HG03432 (cell line): ENCODE results near the gene ALDH3B2.
"Not testable (repeated sequence)": the region's sequence is repeated elsewhere in the genome, so short reads cannot be mapped to it uniquely, and the experiment has no call there.

Experiments used
- ATAC-seq: cut with Tn5 transposase; IDR thresholded peaks from one replicate; pipeline ENCODE4 v1.9.1; 2021; ENCODE audit warnings: mild to moderate bottlenecking, moderate library complexity; ENCODE audit not compliant: unreplicated experiment

ALDH3B2 gene, protein sequence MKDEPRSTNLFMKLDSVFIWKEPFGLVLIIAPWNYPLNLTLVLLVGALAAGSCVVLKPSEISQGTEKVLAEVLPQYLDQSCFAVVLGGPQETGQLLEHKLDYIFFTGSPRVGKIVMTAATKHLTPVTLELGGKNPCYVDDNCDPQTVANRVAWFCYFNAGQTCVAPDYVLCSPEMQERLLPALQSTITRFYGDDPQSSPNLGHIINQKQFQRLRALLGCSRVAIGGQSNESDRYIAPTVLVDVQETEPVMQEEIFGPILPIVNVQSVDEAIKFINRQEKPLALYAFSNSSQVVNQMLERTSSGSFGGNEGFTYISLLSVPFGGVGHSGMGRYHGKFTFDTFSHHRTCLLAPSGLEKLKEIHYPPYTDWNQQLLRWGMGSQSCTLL

GRCh38 chr11:67674442-67674871, at the start of gene ALDH3B2:
ALDH3B2 (minus strand) TSS chr11:67674623; CDS start chr11:67666935, 7,688 bp downstream.
- ATAC-seq = no peak

GRCh38 chr11:67723036-67723435, 48.6 kb upstream of the ALDH3B2 start:
- not testable (repeated sequence) for ATAC-seq

DNA sequence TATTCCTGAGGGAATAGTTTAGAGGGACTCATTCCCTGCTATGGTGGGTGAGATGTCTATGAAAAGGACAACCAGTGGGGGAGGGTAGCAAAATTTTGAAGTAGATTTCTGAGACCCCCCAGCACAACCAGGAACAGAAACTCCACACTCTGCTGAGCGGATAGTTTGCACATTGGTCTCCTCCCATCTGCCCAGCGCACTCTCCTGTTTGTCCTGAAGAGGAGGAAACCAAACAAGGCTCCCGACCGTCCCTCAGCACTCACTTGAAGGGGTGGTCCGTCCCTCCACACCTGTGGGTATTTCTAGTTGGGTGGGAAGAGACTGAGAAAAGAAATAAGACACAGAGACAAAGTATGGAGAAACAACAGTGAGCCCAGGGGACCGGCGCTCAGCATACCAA, 41.8 kb upstream of the ALDH3B2 start:
- ATAC-seq = not testable (repeated sequence)

DNA sequence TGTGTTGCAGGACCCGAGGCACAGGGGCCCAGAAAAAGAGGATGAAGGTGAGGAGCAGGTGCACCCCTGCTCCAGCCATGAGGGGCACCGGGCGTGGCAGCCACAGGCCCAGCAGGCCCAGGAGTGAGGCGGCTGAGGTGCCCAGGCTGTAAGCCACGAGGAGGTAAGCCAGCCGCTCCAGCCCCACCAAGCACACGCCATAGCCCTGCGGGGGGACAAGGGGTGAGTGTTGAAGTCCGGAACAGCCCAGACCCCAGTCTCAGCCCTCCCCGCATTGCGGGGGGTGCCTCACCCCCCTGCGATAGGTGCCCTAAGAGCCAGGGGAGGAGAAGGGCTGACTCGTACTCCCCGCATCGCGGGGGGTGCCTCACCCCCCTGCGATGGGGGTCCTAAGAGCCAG, 41.4 kb upstream of the ALDH3B2 start:
- not testable (repeated sequence) for ATAC-seq

DNA sequence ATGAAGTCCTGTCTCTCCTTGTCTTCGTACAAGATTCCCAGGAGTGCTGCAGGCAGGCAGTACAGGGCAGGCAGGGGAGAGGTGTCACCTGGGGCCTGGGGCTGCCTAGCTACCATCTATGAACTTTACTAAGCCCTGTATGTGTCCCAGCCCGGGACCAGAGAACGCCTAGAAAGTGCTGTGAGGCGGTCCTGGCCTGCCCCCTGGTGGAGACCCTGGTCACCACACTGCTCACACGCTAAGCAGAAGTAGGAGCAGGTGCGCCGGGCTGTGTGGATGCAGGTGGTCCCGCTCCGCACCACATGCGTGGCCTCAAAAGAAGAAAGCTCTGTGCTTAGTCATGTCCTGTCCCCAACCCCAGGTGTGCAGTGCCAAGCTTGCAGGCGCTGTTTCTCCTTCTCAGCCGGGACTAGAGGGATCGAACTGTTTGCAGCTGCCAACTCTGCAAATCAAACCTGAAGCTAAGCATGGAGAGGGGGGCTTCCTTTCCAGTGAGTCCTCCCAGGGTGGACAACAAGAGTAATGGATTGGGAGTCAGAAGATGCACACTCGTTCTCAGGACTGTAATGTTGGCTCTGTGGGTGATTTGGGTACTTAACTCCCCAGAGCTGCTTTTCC, 39.6 kb upstream of the ALDH3B2 start:
- ATAC-seq = not testable (repeated sequence)

DNA sequence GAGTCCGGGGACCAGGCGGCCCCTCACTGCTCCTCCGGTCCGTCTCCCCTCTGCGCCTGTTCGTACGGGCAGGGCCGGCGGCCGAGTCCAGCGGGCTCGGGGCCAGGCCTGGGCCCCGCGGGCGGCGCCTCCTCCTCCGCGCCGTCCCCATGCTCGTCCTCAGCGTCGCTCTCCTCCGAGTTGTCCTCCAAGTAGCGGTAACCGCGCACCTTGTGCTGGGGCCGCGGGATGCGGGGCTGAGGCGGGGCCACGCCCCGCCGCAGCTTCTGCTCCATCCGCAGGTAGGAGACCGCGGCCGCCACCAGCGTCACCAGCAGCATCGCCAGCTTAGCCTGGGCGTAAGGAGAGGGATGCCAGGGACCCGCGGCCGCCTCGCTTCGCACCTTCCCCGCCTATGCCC, 37.3 kb upstream of the ALDH3B2 start:
- not testable (repeated sequence) for ATAC-seq

GRCh38 chr11:67711212-67711611, 36.8 kb upstream of the ALDH3B2 start:
- not testable (repeated sequence) for ATAC-seq

DNA sequence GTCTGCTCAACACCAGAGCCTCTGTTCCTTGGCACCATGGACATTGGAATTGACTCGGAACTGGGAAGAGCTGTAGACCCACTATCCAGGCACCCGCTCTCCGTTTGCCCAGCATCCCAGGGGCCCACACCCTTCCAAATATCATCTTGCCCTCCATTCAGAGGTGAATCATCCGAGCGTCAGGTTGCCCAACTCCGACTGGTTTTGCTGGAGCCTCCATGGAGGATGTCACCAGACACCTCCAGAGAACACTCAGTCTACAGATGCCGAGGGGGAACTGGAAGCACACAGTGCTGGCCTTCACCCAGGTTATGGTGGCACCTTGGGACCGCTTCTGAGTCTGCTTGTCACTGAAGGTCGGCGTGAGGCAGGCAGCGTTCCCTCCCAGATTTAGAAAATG, 35.4 kb upstream of the ALDH3B2 start:
- ATAC-seq = not testable (repeated sequence)

DNA sequence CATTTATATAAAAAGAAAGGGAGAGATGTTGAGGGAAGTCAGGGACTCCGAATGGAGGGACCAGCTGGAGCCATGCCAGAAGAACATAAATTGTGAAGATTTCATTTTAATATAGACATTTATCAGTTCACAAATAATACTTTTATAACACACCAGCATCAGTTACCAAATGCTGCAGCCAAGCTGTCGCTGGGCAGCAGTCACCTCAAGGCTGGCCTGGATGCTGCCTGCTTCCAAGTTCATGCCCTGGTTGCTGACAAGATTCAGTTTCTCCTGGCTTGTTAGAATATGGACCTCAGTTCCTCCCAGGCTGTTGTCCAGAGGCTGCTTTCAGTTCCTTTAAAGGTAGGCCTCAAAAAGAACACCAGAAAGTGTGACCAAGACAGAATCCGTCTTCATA, 30.8 kb upstream of the ALDH3B2 start:
- ATAC-seq = no peak

DNA sequence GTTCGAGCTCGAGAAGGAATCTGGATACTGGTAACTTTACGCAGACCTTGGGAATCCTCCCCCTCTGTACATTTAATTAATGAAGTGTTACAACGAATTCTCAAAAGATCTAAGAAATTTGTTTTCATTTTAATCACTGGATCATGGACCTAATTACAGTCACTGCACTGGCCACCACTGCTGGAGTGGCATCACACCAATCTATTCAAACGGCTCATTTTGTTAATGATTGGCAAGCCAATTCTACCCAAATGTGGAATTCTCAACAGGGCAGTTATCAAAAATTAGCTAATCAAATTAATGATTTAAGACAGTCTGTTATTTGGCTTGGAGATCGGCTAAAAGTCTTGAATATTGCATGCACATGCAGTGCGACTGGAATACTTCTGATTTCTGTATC, 30.1 kb upstream of the ALDH3B2 start:
- ATAC-seq = no peak

DNA sequence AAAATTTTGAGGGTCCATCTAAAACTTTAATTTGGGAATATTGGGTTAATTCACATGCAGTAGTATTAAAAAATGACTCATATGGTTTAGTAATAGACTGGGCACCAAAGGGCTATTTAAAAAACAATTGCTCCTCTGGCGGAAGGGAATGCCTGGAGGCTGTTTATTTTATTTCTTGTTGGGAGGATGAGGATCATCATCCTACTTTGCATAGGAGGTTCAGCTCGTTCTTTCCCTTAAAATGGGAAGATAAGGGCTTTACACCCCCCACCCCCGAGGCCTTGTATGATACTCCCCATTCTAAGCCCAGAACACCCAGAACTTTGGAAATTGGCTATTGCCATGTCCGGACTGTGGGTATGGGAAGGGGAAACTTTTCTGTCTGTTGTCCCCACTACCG, 29.3 kb upstream of the ALDH3B2 start:
- not testable (repeated sequence) for ATAC-seq

DNA sequence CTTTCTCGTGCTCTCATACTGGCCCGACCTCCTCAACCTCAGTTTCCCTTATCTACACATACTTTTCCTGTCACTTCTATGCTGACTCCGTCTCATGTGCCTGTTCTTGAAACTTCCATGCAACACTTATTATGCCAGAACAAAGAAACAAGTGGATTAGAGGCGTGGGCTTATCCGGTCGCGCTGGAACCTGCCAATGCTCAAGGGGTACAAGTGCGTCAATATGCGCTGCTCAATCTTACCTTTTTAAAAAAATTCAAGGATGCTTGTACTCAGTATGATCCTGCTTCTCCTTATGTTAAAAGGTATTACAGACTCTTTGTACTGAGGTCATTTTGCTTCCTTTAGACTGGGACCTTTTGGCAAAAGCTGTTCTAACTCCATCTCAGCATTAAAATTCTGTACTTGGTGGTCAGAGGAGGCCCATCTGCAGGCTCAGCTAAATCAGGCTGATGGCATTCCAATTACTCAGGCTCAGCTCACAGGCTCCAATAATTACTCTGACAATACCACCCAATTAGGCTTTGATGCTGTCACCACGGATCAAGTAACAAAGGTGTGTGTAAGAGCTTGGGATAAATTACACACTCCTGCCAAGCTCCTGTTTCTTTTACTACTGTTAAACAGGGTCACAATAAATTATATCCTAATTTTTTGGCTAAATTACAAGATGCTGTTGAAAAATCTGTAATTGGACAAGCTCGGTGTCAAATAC, 26.3 kb upstream of the ALDH3B2 start:
- ATAC-seq = no peak

GRCh38 chr11:67700141-67700540, 25.7 kb upstream of the ALDH3B2 start:
- no peak for ATAC-seq

DNA sequence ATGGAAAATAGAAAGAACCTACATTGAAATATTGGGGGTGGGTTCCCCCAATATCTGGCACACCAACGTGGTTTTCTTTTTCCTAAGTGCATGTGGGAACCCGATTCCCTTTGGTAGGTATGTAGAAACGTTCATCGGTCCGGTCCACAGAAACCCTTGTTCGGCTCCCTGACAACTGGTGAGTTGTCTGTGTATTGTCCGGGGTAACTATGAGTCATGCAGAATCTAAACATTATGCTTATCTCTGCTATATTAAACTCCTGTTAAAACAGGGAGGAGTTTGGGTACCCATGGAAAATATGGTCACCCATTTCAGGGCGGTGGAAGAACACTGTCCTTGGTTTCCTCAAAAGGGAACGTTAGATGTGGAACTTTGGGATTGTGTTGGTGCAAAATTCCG, 25.1 kb upstream of the ALDH3B2 start:
- ATAC-seq = no peak

DNA sequence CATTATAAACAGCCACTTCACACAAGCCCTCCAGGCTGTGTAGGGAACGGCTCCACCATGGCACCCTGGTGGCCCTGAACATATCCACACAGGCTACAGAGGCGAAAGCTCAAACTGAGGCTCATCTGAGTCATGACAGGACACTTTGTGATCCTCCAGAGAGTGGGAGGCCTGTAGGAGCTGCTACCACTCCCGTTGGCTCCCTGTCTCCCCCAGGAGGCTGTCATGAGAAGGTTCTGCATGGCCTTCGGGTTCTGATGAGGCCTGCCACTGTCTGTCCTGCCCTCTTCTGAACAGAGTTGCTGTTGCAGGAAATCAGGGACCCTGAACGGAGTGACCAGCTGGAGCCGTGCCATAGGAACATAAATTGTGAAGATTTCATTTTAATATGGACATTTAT, 23.8 kb upstream of the ALDH3B2 start:
- no peak for ATAC-seq

DNA sequence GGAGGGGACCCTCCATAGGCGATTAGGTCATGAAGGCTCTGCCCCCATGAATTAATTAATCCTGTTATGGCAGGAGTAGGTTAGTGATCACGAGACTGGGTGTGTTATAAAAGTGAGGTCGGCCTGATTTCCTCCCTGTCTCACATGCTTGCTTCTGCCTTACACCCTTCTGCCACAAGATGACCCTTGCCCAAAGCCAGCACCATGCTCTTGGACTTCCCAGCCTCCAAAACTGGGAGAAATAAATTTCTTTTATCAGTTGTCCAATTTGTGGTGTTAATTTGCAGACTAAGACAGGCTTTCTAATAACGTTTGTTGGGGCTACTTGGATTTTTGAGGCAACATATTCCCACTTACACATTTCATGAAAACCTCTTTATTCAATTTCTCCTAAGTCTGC, 23.4 kb upstream of the ALDH3B2 start:
- ATAC-seq = no peak

GRCh38 chr11:67696998-67697397, 22.6 kb upstream of the ALDH3B2 start:
- no peak for ATAC-seq

GRCh38 chr11:67695606-67696005, 21.2 kb upstream of the ALDH3B2 start:
- no peak for ATAC-seq

- ATAC-seq = no peak
Measured at GRCh38 chr11:67694875-67695555, 20.6 kb upstream of the ALDH3B2 start.

DNA sequence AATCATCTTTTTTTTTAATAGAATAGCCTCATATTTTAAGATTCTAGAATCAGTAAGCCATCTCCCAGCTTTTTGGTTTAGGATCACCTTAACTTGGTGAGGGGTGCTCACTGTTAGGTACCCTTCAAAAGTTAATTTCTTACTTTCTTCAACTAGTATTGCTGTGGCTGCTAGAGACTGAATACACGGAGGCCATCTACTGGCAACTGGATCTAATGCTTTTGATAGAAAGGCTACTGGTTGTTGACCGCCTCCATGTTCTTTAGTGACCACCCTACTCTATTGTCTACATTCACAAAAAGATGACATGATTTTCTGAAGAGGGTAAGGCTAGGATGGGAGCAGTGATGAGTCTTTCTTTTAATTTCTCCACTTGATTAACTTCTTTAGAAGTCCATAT, 16.7 kb upstream of the ALDH3B2 start:
- ATAC-seq = no peak

DNA sequence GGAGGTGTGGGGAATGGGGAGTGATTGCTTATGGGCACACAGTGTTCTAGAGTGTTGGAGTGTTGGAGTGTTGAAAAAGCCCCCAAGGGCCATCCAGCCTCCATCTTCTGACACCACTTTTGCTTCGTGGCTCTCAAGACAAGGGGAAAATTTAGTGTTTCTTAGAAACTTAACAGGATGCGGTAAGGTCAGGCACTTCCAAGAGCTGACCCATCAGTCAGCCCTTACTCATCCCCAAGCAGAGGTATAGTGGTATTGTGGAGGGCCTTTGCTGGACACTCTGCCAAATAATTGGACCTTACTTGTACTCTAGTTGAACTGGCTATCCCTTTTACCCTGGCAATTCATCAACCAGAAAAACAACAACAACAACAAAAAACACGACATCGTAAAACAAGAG, 14.8 kb upstream of the ALDH3B2 start:
- ATAC-seq = no peak
